Nephron progenitor cell (in vitro differentiated cells): Measurements from ENCODE around the gene NRTN.

ENCODE experiments used
- DNase-seq: peaks from one replicate; pipeline ENCODE4 v3.0.0; 2021
- H3K27ac Mint-ChIP-seq: 2 replicates; pipeline ENCODE4 v1.8.0; 2021; ENCODE audit warnings: mild to moderate bottlenecking, moderate library complexity, mixed read lengths
- H3K27me3 Mint-ChIP-seq: 2 replicates; pipeline ENCODE4 v1.8.0; 2021; ENCODE audit warnings: mild to moderate bottlenecking, low read depth, mixed read lengths; ENCODE audit not compliant: poor library complexity
- H3K36me3 Mint-ChIP-seq: 2 replicates; pipeline ENCODE4 v1.8.0; 2021; ENCODE audit warnings: low read depth, mixed read lengths
- H3K4me1 Mint-ChIP-seq: 2 replicates; pipeline ENCODE4 v1.8.0; 2021; ENCODE audit warnings: mixed read lengths
- H3K4me3 Mint-ChIP-seq: 2 replicates; pipeline ENCODE4 v1.8.0; 2021; ENCODE audit warnings: mild to moderate bottlenecking, moderate library complexity, mixed read lengths
- H3K9me3 Mint-ChIP-seq: 2 replicates; pipeline ENCODE4 v1.8.0; 2021; ENCODE audit warnings: mild to moderate bottlenecking, moderate library complexity, mixed read lengths
- CTCF ChIP-seq: fragments of 200-600 bp; sonication (generic); IDR thresholded peaks from 2 replicates; pipeline ENCODE4 v1.5.0; 2021; ENCODE audit warnings: antibody characterized with exemption

Gene NRTN

GRCh38 chr19:5782945-5783919 is 21.6 kb upstream of the NRTN start:
- H3K4me1 Mint-ChIP-seq: no peaks in the 10 kb centered on the region
- no peaks in the 10 kb centered on the region for H3K9me3 Mint-ChIP-seq
- H3K4me3 Mint-ChIP-seq: no peak overlapping the region
- H3K36me3 Mint-ChIP-seq: peaks cover 17% of the 10 kb centered on the region
- DNase-seq: no peak
- TF ChIP-seq CTCF: no peak
- H3K27me3 Mint-ChIP-seq: no peaks in the 10 kb centered on the region
- no peak overlapping the region for H3K27ac Mint-ChIP-seq

- no peaks in the 10 kb centered on the region for H3K27me3 Mint-ChIP-seq
- H3K36me3 Mint-ChIP-seq: peaks cover 24% of the 10 kb centered on the region
- H3K4me3 Mint-ChIP-seq: no peak within 1 kb of the TSS
- DNase-seq: no peak
- H3K27ac Mint-ChIP-seq: peak within 1 kb of the TSS; percentile 57
- TF ChIP-seq CTCF: no peak
- no peaks in the 10 kb centered on the region for H3K9me3 Mint-ChIP-seq
- no peaks in the 10 kb centered on the region for H3K4me1 Mint-ChIP-seq
Measured at GRCh38 chr19:5784581-5785147, 20.2 kb upstream of the NRTN start, which contains the start of gene PRR22. Gene PRR22 (minus strand): TSS chr19:5784746. CDS start chr19:5784660, 86 bp downstream.

GRCh38 chr19:5785423-5785822 is 19.4 kb upstream of the NRTN start:
- Mint-ChIP-seq H3K27ac (no peak overlapping the region), H3K9me3 (no peaks in the 10 kb centered on the region), H3K27me3 (no peaks in the 10 kb centered on the region), H3K4me3 (no peak overlapping the region), H3K36me3 (peaks cover 29% of the 10 kb centered on the region), H3K4me1 (peaks cover 5% of the 10 kb centered on the region)
- TF ChIP-seq CTCF: no peak
- no peak for DNase-seq

- H3K4me3 Mint-ChIP-seq: no peak overlapping the region
- H3K4me1 Mint-ChIP-seq: peaks cover 13% of the 10 kb centered on the region
Measured at GRCh38 chr19:5786593-5787408, 18.1 kb upstream of the NRTN start.

More at GRCh38 chr19:5786593-5787408, 18.1 kb upstream of the NRTN start:
- no peak for DNase-seq
- H3K9me3 Mint-ChIP-seq: peaks cover 4% of the 10 kb centered on the region
- no peak for TF ChIP-seq CTCF
- no peaks in the 10 kb centered on the region for H3K27me3 Mint-ChIP-seq
- H3K27ac Mint-ChIP-seq: no peak overlapping the region
- H3K36me3 Mint-ChIP-seq: peaks cover 35% of the 10 kb centered on the region
